ENCODE results near the gene PEG3. TPM values are rescaled to one million over a fixed set of nuclear protein-coding genes. Genes with fewer than 3 reads are reported as not detected.

PEG3 gene
- total and polyA plus RNA-seq, 2 experiments from 2014 or later = not detected

GRCh38 chr19:56838909-56839651 is 1.4 kb downstream of the PEG3 start:
- Histone ChIP-seq H2AFZ (no peak overlapping the region), H3K4me2 (no peak overlapping the region), H3K27me3 (no peaks in the 10 kb centered on the region), H4K20me1 (ENCODE audit: insufficient read depth, poor library complexity, severe bottlenecking) (no peaks in the 10 kb centered on the region), H3K79me2 (no peaks in the 10 kb centered on the region), H3K9me2 (replicated peaks; ENCODE audit: insufficient read depth) (no peaks in the 10 kb centered on the region), H3K9me3 (ENCODE audit: low read depth) (no peaks in the 10 kb centered on the region), H3K27ac (no peak overlapping the region), H3K4me3 (no peak overlapping the region), H3K36me3 (replicated peaks; ENCODE audit: insufficient read depth, low read depth) (no peaks in the 10 kb centered on the region), H3K4me1 (ENCODE audit: insufficient read depth) (no peaks in the 10 kb centered on the region)
- no peak for DNase-seq (ENCODE audit: low spot score)
- 95% methylated on average over 33 of the region's 34 CpGs for WGBS (ENCODE audit: low lambda C conversion rate, missing lambda C conversion rate)
- TF ChIP-seq EZH2phosphoT487 (IDR thresholded peaks at IDR 0.05; ENCODE audit: low read depth, severe bottlenecking, unreplicated experiment) (no peak), CTCF (IDR thresholded peaks at IDR 0.05; ENCODE audit: poor library complexity) (no peak), EZH2 (IDR thresholded peaks at IDR 0.05; ENCODE audit: borderline replicate concordance) (no peak)

GRCh38 chr19:56838024-56838908 is 2.3 kb downstream of the PEG3 start:
- 91% methylated on average over 37 of the region's 44 CpGs for WGBS (ENCODE audit: low lambda C conversion rate, missing lambda C conversion rate)
- no peak overlapping the region for H3K4me3 ChIP-seq
- H3K27ac ChIP-seq = no peak overlapping the region
- no peaks in the 10 kb centered on the region for H3K27me3 ChIP-seq
- H2AFZ ChIP-seq = no peak overlapping the region
- H3K4me2 ChIP-seq = no peak overlapping the region
- no peaks in the 10 kb centered on the region for H3K4me1 ChIP-seq (ENCODE audit: insufficient read depth)
- no peak for DNase-seq (ENCODE audit: low spot score)
- H3K9me2 ChIP-seq (replicated peaks; ENCODE audit: insufficient read depth) = no peaks in the 10 kb centered on the region
- H3K9me3 ChIP-seq (ENCODE audit: low read depth) = no peaks in the 10 kb centered on the region
- H4K20me1 ChIP-seq (ENCODE audit: insufficient read depth, poor library complexity, severe bottlenecking) = no peaks in the 10 kb centered on the region
- no peak for TF ChIP-seq EZH2phosphoT487 (IDR thresholded peaks at IDR 0.05; ENCODE audit: low read depth, severe bottlenecking, unreplicated experiment)
- TF ChIP-seq EZH2 (IDR thresholded peaks at IDR 0.05; ENCODE audit: borderline replicate concordance) = no peak
- no peak for TF ChIP-seq CTCF (IDR thresholded peaks at IDR 0.05; ENCODE audit: poor library complexity)
- no peaks in the 10 kb centered on the region for H3K79me2 ChIP-seq
- H3K36me3 ChIP-seq (replicated peaks; ENCODE audit: insufficient read depth, low read depth) = no peaks in the 10 kb centered on the region

- Histone ChIP-seq H3K9me2 (replicated peaks; ENCODE audit: insufficient read depth) (no peaks in the 10 kb centered on the region), H4K20me1 (ENCODE audit: insufficient read depth, poor library complexity, severe bottlenecking) (no peaks in the 10 kb centered on the region), H3K9me3 (ENCODE audit: low read depth) (no peaks in the 10 kb centered on the region), H3K4me3 (no peak overlapping the region), H3K36me3 (replicated peaks; ENCODE audit: insufficient read depth, low read depth) (no peaks in the 10 kb centered on the region), H3K79me2 (no peaks in the 10 kb centered on the region), H3K4me1 (ENCODE audit: insufficient read depth) (no peaks in the 10 kb centered on the region), H3K27ac (no peak overlapping the region), H3K4me2 (no peak overlapping the region), H3K27me3 (no peaks in the 10 kb centered on the region), H2AFZ (no peak overlapping the region)
- WGBS (ENCODE audit: low lambda C conversion rate, missing lambda C conversion rate) = 91% methylated on average over 25 of the region's 25 CpGs
- no peak for DNase-seq (ENCODE audit: low spot score)
- TF ChIP-seq EZH2phosphoT487 (IDR thresholded peaks at IDR 0.05; ENCODE audit: low read depth, severe bottlenecking, unreplicated experiment) = no peak
- no peak for TF ChIP-seq CTCF (IDR thresholded peaks at IDR 0.05; ENCODE audit: poor library complexity)
- no peak for TF ChIP-seq EZH2 (IDR thresholded peaks at IDR 0.05; ENCODE audit: borderline replicate concordance)
Measured at GRCh38 chr19:56837492-56838023, 3.0 kb downstream of the PEG3 start.
